ENCODE data around the gene METTL25B.

METTL25B gene

GRCh38 chr1:156706657-156707416, 21.4 kb upstream of the METTL25B start:
- H3K4me3 ChIP-seq (ENCODE audit: low read length), result peak overlapping the region; percentile 80

GRCh38 chr1:156707417-156708217, 20.7 kb upstream of the METTL25B start:
- no peak for DNase-seq (ENCODE audit: low read depth)
- no peak overlapping the region for H3K4me3 ChIP-seq (ENCODE audit: low read length)
- TF ChIP-seq, protein P1, sequence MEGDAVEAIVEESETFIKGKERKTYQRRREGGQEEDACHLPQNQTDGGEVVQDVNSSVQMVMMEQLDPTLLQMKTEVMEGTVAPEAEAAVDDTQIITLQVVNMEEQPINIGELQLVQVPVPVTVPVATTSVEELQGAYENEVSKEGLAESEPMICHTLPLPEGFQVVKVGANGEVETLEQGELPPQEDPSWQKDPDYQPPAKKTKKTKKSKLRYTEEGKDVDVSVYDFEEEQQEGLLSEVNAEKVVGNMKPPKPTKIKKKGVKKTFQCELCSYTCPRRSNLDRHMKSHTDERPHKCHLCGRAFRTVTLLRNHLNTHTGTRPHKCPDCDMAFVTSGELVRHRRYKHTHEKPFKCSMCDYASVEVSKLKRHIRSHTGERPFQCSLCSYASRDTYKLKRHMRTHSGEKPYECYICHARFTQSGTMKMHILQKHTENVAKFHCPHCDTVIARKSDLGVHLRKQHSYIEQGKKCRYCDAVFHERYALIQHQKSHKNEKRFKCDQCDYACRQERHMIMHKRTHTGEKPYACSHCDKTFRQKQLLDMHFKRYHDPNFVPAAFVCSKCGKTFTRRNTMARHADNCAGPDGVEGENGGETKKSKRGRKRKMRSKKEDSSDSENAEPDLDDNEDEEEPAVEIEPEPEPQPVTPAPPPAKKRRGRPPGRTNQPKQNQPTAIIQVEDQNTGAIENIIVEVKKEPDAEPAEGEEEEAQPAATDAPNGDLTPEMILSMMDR (IDR thresholded peaks at IDR 0.05; ENCODE audit: insufficient read depth, low read depth, low read length, missing control alignments), result no peak

More at GRCh38 chr1:156706657-156707416, 21.4 kb upstream of the METTL25B start:
- no peak for DNase-seq (ENCODE audit: low read depth)
- TF ChIP-seq, protein P1 (IDR thresholded peaks at IDR 0.05; ENCODE audit: insufficient read depth, low read depth, low read length, missing control alignments), result no peak

DNA sequence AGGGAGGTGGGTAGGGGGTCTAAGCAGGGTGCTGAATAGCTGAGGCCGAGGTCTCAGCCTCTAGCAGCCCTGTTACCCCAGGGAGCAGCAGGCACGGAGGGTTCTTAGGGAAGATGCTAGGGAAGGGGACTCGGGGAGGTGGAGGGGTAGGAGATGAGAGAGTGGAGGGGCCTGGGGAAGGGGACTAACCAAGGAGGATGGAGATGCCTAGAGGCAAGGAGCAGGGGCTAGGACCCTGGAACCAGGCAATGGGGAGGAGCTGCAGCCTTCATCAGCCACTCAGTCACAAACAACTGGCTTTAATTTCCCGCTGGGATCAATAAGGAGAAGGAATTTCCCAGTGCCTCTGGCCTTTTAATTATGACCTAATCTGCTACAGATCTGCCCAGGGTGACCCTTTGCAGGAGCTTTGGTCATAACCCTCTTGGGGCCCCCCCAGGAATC, 20.0 kb upstream of the METTL25B start:
- no peak for DNase-seq (ENCODE audit: low read depth)
- TF ChIP-seq, protein P1 (IDR thresholded peaks at IDR 0.05; ENCODE audit: insufficient read depth, low read depth, low read length, missing control alignments), result no peak
- no peak overlapping the region for H3K4me3 ChIP-seq (ENCODE audit: low read length)

- H3K4me3 ChIP-seq (ENCODE audit: low read length), result no peak overlapping the region
- TF ChIP-seq, protein P1 (IDR thresholded peaks at IDR 0.05; ENCODE audit: insufficient read depth, low read depth, low read length, missing control alignments), result no peak
- DNase-seq (ENCODE audit: low read depth), result no peak
Observed at GRCh38 chr1:156709031-156709430, 19.2 kb upstream of the METTL25B start.

- H3K4me3 ChIP-seq (ENCODE audit: low read length), result no peak overlapping the region
- TF ChIP-seq, protein P1 (IDR thresholded peaks at IDR 0.05; ENCODE audit: insufficient read depth, low read depth, low read length, missing control alignments), result no peak
- DNase-seq (ENCODE audit: low read depth), result peak; percentile 93
Observed at GRCh38 chr1:156709757-156710489, 18.3 kb upstream of the METTL25B start.

- TF ChIP-seq, protein P1 (IDR thresholded peaks at IDR 0.05; ENCODE audit: insufficient read depth, low read depth, low read length, missing control alignments), result no peak
- no peak overlapping the region for H3K4me3 ChIP-seq (ENCODE audit: low read length)
- DNase-seq (ENCODE audit: low read depth), result no peak
Observed at GRCh38 chr1:156711011-156711817, 17.1 kb upstream of the METTL25B start.
